ENCODE data around the gene FOS.

GRCh38 chr14:75292101-75292563 lies 13.5 kb downstream of the FOS start:
- TF ChIP-seq CTCF (IDR thresholded peaks at IDR 0.05) (no peak), POLR2A (IDR thresholded peaks at IDR 0.05) (no peak)

Measured in sigmoid colon (tissue), 3 donors.